Measurements from ENCODE around the gene ADAMTS7. TPM values are rescaled to one million over a fixed set of nuclear protein-coding genes. Genes with fewer than 3 reads are reported as not detected.

Gene ADAMTS7
- total and polyA plus RNA-seq, 2 of the 4 experiments (the other 2 are of a cell fraction): 1.4 to 12.6 TPM

DNA sequence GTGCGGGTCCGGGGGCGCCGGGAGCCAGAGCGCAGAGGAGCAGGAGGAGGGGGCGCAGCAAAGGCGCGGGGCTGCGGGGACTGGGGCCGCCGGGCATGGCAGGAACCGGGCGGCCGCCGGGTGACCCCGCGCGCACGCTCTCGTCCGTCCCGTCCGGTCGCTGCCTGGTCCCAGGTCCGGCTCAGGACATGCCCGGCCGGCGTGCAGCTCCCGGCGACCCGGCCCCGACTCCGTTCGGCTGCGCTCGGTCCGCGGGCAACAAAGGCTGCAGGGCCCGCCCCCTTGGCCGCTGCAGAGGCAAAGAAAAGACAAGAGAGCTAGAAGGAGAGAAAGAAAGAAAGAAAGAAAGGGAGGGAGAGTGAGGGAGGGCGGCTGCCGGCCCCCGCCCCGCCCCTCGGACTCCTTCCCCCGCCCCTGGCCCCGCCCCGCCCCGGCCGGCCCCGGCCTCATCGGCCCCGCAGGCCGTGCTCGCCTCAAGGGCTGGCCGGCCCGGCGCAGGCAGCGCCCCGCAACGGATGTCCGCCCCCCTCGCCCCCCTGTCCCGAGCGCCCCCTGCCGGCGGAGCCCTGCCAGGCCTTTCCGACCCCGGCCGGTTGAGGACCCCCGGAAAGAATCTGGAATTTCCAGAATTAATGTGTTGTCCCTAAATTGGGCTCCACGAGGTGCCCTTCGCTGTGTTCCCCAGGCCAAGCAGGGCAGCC, at the start of gene ADAMTS7 (continued):
- TF ChIP-seq CEBPB (IDR thresholded peaks at IDR 0.05; ENCODE audit: low read depth, low read length) (no peak), RFX5 (IDR thresholded peaks at IDR 0.05; ENCODE audit: low read depth, low read length) (no peak), MXI1 (IDR thresholded peaks at IDR 0.05; ENCODE audit: borderline replicate concordance, low read depth, low read length) (peak; percentile 48; the same call in 1 of the 2 replicates), RCOR1 (IDR thresholded peaks at IDR 0.05; ENCODE audit: insufficient replicate concordance, low read length) (no peak), NFE2L2 (IDR thresholded peaks at IDR 0.05; ENCODE audit: low read depth, low read length) (no peak)

All from IMR-90 (cell line).